HG03064 (cell line): ENCODE data around the gene KAT14.
"Not testable (repeated sequence)": the region's sequence is repeated elsewhere in the genome, so short reads cannot be mapped to it uniquely, and the experiment has no call there.

Experiments
- ATAC-seq: cut with Tn5 transposase; IDR thresholded peaks from one replicate; pipeline ENCODE4 v1.9.1; 2021; ENCODE audit warnings: low read depth; ENCODE audit not compliant: unreplicated experiment

KAT14 gene, protein sequence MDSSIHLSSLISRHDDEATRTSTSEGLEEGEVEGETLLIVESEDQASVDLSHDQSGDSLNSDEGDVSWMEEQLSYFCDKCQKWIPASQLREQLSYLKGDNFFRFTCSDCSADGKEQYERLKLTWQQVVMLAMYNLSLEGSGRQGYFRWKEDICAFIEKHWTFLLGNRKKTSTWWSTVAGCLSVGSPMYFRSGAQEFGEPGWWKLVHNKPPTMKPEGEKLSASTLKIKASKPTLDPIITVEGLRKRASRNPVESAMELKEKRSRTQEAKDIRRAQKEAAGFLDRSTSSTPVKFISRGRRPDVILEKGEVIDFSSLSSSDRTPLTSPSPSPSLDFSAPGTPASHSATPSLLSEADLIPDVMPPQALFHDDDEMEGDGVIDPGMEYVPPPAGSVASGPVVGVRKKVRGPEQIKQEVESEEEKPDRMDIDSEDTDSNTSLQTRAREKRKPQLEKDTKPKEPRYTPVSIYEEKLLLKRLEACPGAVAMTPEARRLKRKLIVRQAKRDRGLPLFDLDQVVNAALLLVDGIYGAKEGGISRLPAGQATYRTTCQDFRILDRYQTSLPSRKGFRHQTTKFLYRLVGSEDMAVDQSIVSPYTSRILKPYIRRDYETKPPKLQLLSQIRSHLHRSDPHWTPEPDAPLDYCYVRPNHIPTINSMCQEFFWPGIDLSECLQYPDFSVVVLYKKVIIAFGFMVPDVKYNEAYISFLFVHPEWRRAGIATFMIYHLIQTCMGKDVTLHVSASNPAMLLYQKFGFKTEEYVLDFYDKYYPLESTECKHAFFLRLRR

DNA sequence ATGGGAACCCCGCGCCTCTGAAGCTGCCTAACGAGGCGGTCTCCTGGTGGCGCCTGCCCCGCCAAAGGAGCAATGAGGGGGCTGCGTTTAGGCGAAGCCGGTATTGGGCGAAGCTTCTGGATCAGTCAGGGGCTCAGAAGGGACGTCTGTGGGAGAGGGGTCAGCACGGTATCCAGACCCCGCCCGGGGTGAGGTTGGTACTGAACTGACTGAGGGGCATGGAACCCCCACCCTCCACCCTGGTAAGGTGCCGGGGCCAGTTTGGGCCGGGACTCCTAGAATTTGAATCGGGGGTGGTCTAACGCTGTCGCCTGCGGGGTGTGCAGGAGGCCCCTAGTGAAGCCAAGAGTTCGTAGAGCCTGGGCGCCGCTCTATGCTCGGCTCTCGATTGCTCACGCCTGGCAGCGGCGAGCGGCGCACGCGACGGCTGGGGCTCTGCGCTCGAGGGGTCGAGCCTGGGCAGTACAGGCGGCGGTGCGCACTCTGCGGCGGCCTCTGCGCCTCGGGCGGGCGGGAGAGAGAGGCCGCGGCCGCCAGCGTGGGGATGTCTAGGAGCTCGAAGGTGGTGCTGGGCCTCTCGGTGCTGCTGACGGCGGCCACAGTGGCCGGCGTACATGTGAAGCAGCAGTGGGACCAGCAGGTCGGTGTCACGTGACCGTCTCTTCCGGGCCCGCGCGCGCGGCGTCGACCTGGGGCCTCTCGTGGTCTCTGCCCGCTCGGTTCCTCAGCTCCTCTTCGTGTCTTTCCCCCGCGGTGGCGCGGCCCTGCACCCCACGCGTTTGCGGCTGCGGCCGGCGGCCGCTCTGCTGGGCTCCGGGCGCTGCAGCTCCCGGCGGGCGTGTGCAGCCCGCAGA lies at the start of gene KAT14, which contains the start of gene PET117:
TSS of gene KAT14 (plus strand) at position 452 of the 854 bp plus-strand sequence. CDS start 4,798 bp downstream, outside the sequence.
TSS of gene PET117 (plus strand) at position 452 of the 854 bp plus-strand sequence. CDS start at position 545, 93 bp downstream.
- peak; percentile 85 for ATAC-seq

GRCh38 chr20:18088298-18088697 lies 49.4 kb upstream of the KAT14 start:
- not testable (repeated sequence) for ATAC-seq

DNA sequence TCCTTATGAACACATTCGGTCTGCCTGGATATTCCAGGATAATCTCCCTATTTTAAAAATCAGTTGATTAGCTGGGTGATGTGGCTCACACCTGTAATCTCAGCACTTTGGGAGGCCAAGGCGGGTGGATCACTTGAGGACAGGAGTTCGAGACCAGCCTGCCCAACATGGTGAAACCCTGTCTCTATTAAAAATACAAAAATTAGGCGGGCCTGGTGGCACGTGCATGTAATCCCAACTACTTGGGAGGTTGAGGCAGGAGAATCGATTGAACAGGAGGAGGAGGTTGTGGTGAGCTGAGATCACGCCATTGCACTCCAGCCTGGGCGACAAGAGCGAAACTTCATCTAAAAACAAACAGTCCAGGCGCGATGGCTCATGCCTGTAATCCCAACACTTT lies 48.8 kb upstream of the KAT14 start:
- not testable (repeated sequence) for ATAC-seq

- ATAC-seq, result no peak
Measured at GRCh38 chr20:18090044-18090443, 47.6 kb upstream of the KAT14 start.

DNA sequence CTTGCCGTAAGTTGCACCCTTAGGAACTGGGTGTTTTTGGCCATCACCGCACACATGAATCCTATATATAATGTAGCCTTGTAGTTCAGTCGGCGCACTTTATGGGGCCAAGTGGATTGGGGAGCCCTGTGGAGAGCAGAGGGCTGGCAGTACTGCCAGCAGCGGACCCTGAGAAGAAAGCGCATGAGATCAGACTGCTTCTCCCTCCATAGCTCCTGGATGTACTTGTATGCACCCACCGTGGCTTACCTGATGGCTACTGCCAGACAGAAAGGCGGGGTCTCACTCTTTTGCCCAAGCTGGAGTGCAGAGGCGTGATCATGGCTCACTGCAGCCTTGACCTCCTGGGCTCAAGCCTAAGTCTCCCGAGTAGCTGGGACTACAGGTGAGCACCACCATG lies 47.2 kb upstream of the KAT14 start:
- no peak for ATAC-seq

DNA sequence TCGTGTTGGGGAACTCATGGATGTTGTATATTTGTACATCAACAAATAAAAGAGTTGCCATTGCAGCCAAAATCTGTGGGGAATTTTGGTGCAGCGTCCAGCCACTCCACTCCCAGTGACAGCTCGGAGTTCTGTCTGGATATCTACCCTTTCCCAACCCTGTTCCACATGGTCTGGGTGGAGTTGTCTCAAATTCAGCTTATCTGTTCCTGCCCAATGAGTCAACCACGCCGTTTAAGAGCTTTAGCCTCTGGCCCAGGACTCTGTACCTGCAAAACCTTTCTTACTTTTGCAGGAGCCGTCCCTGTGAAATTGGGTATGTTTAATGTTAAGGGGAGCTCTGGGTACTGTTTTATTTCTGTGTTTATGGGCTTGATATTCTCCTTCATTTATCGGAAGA lies 46.0 kb upstream of the KAT14 start:
- no peak for ATAC-seq

- no peak for ATAC-seq
Measured at GRCh38 chr20:18092890-18093289, 44.8 kb upstream of the KAT14 start.

GRCh38 chr20:18093388-18093787 lies 44.3 kb upstream of the KAT14 start:
- ATAC-seq, result no peak

GRCh38 chr20:18094191-18094590 lies 43.5 kb upstream of the KAT14 start:
- ATAC-seq, result no peak

DNA sequence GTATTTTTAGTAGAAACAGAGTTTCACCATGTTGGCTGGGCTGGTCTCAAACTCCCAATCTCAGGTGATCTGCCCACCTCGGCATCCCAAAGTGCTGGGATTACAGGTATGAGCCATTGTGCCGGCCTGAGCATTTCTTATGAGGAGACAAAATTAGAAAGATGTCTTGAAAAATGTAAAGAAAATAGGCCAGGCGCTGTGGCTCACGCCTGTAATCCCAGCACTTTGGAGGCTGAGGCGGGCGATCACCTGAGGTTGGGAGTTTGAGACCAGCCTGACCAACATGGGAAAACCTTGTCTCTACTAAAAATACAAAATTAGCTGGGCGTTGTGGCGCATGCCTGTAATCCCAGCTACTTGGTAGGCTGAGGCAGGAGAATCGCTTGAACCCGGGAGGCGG lies 37.1 kb upstream of the KAT14 start:
- not testable (repeated sequence) for ATAC-seq

DNA sequence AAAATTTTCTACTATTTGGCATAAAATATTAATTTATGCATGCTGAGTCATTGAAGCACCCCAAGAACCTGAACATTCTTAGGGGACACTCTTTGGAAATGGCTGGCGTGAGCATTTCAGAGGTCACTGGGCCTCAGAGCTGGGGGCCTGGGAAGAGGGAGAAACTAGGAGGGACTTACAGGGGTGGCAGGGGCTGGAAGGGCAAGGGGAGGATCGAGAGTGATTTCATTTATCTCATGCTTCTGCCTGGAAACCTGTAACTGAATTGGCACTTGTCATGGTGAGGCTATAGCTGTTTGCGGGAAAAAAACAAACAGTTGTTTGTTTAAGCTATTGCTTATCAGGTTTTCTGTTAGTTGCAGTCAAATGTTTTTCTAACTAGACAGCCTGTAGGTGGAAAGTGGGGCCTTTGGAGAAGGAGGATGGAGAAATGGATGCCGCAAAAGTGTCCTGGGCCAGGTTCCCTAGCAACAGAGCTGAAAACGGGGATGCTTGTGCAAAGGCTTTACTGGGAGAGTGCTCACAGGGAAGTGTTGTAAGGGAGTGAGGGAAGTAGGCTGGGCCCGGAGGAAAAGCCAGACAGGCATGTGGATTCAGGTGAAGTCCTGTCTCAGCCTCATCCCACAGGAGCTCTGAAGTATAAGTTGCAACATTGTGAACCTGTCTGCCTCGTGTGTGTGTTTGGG lies 36.4 kb upstream of the KAT14 start:
- no peak for ATAC-seq

GRCh38 chr20:18103497-18103896 lies 34.2 kb upstream of the KAT14 start:
- no peak for ATAC-seq

DNA sequence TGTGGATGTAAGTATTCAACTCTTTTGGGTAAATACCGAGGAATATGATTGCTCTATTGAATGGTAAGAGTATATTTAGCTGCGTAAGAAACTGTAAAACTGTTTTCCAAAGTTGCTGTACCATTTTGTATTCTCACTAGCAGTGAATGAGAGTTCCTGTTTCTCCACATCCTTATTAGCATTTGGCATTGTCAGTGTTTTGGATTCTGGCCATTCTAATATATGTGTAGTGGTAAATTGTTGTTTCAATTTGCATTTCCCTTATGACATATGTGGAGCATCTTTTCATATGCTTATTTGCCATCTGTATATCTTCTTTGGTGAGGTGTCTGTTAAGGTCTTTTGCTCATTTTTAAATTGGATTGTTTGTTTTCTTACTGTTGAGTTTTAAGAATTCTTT lies 29.3 kb upstream of the KAT14 start:
- no peak for ATAC-seq

GRCh38 chr20:18128574-18128973 lies 9.1 kb upstream of the KAT14 start:
- ATAC-seq, result not testable (repeated sequence)

DNA sequence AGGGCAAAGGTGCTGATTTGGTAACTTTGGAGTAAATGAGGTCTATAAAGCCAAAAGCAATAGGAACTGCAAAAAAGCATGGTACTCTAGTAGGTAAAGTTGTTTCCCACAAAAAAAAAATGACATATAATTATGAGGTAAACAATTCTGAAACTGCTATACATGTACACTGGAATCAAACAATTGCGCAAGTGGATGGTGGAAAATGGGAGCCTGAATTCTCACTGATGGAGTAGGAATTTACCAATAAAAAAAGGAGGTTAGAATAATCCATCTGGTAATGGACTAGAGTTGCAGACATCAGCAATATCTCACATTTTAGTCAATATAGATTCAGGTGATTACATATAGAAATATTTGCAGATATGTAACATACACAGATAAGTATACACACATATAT lies 5.0 kb upstream of the KAT14 start:
- no peak for ATAC-seq

DNA sequence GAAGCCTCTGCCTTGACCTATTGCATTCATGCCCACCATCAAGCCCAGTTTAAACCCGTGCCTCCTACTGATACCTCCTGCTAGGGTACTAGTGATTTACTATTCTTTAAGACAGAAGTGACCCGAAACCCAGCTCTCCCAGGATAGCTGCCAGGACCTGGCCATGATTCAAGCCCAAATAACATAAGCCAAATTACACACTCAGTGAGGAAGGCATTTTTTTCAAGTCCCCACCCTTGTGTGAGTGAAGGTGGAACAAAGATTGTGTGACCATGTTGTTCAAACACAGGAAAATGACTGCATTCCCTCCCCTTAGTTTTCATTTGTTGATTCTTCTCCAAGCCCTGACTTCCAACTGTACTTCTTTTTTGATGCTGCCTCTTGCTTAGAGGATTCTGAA lies 3.7 kb upstream of the KAT14 start:
- ATAC-seq, result no peak

DNA sequence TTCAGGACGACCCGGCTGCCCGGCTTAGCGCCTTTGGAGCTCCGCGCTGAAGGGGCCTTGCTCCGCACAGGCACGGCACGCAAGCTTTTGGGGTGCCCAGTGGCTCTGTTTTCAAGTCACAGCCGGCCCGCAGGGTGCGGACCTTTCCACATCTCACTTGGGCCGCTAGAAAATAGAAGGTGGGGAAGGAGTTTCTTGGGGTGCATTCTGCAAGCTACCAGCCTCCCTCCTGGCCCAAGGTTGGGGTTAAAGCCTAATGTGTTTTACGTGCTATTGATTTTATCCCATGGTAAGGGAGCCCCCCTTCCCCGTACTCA lies 561 bp downstream of the KAT14 start:
- peak; percentile 3 for ATAC-seq

- no peak for ATAC-seq
Measured at GRCh38 chr20:18138639-18139583, 1.2 kb downstream of the KAT14 start.

DNA sequence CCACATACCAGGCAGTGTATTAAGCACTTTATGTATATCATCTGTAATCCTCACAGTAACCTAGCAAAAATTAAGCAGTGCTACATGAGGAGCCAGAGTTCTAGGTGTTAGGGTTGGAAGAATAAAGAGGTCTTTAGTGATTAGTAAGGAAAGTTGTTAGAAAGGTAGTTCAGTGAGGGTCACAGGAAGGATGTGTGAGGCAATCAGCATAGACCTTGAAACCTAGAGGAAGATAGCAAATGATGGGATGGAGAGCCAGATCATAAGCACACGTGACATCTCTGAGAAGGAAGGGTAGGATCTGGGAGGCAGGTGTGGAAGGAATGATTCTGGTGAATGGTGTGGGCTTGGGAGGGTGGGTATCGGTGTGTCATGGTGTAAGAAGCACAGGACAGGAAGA lies 2.2 kb downstream of the KAT14 start:
- no peak for ATAC-seq
